GM12864 (cell line): ENCODE data around the gene SIX2.

Source experiments
- DNase-seq: peaks from one replicate; pipeline ENCODE4 v3.0.0-alpha.2; 2011; ENCODE audit warnings: low read depth
- H3K4me3 ChIP-seq: 2 replicates; pipeline ENCODE4 v1.5.1; 2011; ENCODE audit warnings: mild to moderate bottlenecking, low read depth, low read length, control low read depth
- TF ChIP-seq, protein P1 (sequence below): IDR thresholded peaks from 2 replicates; pipeline ENCODE4 v1.5.1; 2011; ENCODE audit warnings: low read depth, mild to moderate bottlenecking, moderate library complexity, low read length, control low read depth, inconsistent platforms; ENCODE audit errors: missing control alignments

SIX2 gene

DNA sequence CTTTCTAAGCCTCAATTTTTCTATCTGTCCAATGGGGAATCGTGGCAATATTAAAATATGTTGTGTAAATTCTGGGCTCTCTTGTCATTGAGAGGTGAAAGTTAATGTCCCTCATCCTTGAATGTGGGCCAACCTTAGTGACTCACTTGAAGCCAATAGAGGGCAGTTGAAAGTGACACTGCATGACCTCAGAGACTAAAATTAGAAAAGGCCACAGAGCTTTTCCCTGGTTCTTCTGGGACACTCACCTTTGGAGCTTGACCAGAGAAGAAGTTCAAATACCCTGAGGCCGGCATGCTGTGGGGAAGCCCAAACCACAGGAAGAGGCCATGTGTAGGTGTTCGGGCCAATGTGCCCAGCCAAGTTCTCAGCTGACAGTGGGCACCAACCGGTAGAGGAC, 24.1 kb upstream of the SIX2 start:
- no peak for DNase-seq
- H3K4me3 ChIP-seq: no peak overlapping the region
- TF ChIP-seq, protein P1, sequence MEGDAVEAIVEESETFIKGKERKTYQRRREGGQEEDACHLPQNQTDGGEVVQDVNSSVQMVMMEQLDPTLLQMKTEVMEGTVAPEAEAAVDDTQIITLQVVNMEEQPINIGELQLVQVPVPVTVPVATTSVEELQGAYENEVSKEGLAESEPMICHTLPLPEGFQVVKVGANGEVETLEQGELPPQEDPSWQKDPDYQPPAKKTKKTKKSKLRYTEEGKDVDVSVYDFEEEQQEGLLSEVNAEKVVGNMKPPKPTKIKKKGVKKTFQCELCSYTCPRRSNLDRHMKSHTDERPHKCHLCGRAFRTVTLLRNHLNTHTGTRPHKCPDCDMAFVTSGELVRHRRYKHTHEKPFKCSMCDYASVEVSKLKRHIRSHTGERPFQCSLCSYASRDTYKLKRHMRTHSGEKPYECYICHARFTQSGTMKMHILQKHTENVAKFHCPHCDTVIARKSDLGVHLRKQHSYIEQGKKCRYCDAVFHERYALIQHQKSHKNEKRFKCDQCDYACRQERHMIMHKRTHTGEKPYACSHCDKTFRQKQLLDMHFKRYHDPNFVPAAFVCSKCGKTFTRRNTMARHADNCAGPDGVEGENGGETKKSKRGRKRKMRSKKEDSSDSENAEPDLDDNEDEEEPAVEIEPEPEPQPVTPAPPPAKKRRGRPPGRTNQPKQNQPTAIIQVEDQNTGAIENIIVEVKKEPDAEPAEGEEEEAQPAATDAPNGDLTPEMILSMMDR: no peak

GRCh38 chr2:45031028-45031427, 21.8 kb upstream of the SIX2 start:
- no peak for DNase-seq
- TF ChIP-seq, protein P1: no peak
- no peak overlapping the region for H3K4me3 ChIP-seq

- TF ChIP-seq, protein P1: no peak
- no peak for DNase-seq
- no peak overlapping the region for H3K4me3 ChIP-seq
Observed at GRCh38 chr2:45030553-45030952, 21.3 kb upstream of the SIX2 start.

- no peak for DNase-seq
- TF ChIP-seq, protein P1: no peak
- H3K4me3 ChIP-seq: no peak overlapping the region
Observed at GRCh38 chr2:45029215-45029614, 20.0 kb upstream of the SIX2 start.

GRCh38 chr2:45028276-45028675, 19.0 kb upstream of the SIX2 start:
- no peak for DNase-seq
- TF ChIP-seq, protein P1: no peak
- no peak overlapping the region for H3K4me3 ChIP-seq

GRCh38 chr2:45026924-45027450, 17.7 kb upstream of the SIX2 start:
- TF ChIP-seq, protein P1: no peak
- no peak for DNase-seq
- H3K4me3 ChIP-seq: no peak overlapping the region

GRCh38 chr2:45024600-45025291, 15.5 kb upstream of the SIX2 start:
- no peak for DNase-seq
- TF ChIP-seq, protein P1: peak; percentile 21
- no peak overlapping the region for H3K4me3 ChIP-seq
